Head of caudate nucleus (tissue), 42 donors: ENCODE results near the gene SCO1.
"Not testable (repeated sequence)": the region's sequence is repeated elsewhere in the genome, so short reads cannot be mapped to it uniquely, and the experiment has no call there.

Experiments used
- DNase-seq, 42 donors: peaks; one replicate each; pipeline versions ENCODE4 v3.0.0 to v3.0.0-alpha.2; 2020 to 2021; ENCODE audit warnings: mixed read lengths in 7 of 42
- intact Hi-C: fragments of 100-400 bp; cut with DNase I; formaldehyde crosslinking; loops from one replicate; pipeline ENCODE4 v1.15.0; 2022

The SCO1 gene

DNA sequence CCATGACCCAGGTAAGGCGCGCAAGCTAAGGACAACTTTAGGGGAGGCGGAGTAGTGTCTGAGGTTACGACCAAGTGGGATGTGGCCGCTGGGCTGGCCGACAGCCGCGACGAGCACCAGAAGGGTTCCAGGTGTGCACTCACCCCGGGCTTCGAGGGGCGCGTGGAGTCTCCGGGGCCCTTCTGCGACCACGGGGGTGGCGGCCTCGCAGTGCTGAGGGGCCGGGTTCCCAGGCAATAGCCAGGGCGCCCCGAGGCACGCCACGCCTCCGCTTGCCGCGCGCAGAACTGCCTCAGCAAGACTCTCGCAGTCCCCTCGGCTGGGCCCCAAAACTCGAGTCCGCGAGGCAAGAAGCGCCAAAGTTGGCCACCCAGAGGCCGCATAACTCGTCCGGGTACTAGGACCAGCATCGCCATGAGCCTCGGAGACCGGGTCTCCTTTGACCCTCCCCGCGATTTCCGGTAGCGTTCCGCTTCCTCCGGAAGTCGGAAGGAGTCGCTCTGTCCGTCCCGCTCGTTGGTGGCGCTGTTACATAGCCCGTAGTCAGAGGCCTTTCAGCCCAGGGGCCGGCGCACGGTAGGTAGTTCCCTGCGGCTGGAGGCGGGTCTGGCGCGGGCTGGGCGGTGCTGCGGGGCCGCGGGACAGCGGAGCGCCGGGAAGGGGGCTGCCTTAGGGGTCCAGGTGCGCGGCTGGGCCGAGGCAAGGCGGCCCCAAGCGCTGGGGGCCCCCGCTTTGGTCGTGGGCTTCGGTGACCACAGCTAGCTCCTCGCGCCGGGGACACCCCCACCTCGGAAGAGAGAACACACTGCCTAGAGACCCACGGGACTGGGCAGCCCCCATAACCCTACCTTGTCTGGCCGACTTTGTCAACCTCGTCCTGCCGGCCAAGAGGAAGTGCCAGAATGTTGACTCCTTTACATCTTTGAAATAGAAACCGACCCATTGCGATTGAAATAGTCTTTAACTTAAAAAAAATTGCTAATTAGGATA is at the start of gene SCO1, which contains the start of gene ADPRM:
Gene SCO1, minus strand, starts transcription at position 442 of the 990 bp plus-strand sequence. Its CDS starts 26 bp downstream, at position 416.
Gene ADPRM, plus strand, starts transcription at position 503 of the 990 bp plus-strand sequence. CDS start 7,333 bp downstream, outside the sequence.
- DNase-seq = peak; percentile 91 to 98 (median 95)
- intact Hi-C loops = no loop called here

DNA sequence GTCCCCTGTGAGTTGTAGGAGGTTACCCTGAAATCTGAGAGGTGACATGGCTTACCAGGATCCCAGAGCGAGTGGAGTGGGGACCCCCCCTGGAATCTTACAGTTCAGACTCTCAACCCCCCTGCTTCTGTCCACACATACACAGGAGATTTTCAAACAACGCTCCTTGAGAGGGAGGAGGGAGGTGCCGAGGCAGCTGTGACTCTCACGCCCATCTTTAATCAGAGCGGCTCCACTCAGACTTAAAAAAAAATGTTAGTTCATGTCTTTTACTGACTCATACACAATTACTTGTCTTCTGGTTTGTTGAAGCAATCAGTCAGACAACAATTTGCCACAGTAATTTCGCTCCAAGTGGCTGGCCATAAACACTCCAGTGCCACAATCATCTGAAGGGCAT is 47.9 kb upstream of the SCO1 start:
- intact Hi-C loops = no loop called here
- DNase-seq = no peak

DNA sequence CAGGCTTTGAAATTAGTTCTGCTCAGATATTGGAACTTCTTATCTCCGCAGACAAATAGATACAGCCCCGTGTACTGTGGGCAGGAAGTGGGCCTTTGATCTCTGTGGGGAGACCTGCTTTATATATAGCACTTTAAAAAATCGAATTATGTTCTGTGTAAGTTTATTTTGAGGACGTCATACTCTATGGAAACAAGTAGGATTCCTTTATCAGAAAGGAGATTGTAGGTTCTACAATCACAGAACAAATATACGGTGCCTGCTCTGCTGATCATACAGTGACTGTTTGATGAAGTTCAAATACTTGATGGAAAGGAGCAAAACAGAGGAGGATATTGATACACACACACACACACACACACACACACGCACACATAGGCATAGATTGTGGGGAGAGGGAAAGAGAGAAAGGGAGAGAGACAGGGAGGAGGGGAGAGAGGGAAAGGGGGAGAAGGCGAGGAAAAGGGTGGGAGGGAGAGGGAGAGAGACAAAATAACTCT is 47.2 kb upstream of the SCO1 start:
- intact Hi-C loops = no loop called here
- no peak for DNase-seq

DNA sequence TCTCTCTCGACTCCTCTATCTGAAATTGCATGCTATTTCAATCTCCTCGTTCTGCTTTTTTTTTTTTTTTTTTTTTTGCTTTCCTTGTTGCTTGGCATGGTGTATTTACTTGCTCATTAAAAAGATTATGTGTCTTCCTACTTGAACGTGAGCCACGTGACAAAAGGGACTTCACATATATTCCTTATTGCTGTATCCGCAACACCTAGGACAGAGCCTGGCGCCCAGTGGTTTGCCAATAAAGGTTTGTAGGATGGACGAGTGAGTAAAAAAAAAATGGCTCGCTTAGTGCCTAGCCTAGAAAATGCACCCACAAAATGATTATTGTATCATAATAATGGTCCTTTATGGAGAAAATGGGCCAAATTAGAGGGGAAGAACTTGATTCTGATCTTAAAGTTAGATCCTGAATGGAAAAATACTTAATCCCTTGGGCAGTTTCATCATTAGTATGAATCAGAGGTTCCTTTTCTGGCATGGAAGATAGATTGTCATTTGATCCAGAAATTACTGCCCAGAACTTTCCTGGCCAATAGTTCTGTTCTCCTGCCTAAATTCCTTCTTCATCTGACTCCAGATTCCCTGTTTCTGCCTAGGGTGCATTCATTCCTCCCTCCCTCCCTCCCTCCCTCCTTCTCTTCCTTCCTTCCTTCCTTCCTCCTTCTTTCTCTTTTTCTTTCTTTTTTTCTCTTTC is 46.1 kb upstream of the SCO1 start:
- intact Hi-C loops = loop anchor here (2.0 kb wide), 1 partner anchor 93 kb away; no protein-coding TSS in a partner anchor
- DNase-seq = no peak

DNA sequence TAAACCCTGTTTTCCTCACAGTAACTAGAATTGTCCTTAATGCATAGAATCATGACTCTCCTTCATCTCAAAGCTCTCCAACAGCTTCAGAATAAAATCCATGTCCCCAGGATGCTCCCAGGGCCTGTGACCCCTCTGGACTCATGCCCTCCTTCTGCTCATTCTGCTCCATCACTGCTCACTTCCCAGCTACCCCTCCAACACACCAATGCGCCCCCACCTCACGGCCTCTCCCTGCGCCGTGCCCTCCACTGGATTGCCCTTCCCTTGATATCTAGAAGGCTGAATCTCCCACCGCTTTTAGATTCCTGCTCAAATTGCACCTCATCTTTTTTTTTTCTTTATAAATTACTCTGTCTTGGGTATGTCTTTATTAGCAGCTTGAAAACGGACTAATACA is 45.1 kb upstream of the SCO1 start:
- intact Hi-C loops = loop anchor here (2.0 kb wide), 1 partner anchor 94 kb away; no protein-coding TSS in a partner anchor
- DNase-seq = no peak

DNA sequence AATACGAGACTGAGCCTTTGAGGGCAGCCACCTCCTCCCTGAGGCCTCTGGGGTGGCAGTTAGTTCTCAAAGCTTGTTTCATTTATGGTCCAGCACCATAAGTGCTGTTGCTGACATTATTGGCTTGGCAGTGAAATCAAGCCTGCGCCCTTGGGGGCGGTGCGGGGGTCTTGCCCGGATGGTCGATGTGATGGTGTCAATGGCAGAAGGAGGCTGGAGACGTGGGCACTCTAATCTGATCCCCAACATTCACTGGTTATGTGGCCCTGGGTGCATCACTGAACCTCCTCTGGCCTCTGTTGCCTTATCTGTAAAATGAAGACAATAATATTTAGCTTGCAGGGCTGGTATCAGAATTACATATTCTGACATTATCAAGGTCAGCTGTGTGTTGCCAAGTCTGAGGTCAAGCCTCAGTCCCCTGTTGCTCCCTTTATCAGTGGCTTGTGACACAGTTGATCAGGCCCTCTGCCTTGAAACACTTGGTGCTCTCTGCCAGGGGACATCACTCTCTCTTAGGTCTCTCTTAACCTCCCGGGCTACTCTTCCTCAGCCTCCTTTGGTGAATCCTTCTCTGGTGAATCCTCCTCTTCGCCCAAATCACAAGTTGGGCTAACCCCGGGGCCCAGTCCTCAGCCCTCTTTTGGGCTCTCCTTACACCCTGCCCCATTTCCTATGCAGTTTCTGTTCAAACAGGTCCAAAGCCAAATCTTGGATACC is 44.2 kb upstream of the SCO1 start:
- DNase-seq = no peak
- intact Hi-C loops = loop anchor here (2.0 kb wide), 1 partner anchor 95 kb away; no protein-coding TSS in a partner anchor

DNA sequence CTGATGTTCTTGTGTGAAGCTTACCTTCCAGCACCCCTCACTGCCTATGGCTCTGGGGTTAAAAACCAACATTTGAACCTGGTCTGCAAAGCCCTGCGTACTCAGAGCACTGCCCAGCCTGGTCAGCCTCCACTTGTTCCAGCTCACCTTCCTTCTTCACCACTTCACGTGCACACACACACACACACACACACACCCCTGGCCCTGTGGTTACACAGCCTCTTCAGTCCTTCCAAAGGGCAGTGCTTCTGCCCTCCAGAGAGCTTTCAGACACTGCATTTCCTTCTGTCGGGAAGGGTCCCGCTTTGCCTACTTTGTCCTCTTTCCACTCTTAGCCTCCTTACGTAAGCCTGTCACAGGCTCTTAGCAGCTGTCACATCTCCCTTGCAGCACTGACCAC is 42.1 kb upstream of the SCO1 start:
- no peak for DNase-seq
- intact Hi-C loops = loop anchor here (5.0 kb wide), 1 partner anchor 48 kb away; no protein-coding TSS in a partner anchor

DNA sequence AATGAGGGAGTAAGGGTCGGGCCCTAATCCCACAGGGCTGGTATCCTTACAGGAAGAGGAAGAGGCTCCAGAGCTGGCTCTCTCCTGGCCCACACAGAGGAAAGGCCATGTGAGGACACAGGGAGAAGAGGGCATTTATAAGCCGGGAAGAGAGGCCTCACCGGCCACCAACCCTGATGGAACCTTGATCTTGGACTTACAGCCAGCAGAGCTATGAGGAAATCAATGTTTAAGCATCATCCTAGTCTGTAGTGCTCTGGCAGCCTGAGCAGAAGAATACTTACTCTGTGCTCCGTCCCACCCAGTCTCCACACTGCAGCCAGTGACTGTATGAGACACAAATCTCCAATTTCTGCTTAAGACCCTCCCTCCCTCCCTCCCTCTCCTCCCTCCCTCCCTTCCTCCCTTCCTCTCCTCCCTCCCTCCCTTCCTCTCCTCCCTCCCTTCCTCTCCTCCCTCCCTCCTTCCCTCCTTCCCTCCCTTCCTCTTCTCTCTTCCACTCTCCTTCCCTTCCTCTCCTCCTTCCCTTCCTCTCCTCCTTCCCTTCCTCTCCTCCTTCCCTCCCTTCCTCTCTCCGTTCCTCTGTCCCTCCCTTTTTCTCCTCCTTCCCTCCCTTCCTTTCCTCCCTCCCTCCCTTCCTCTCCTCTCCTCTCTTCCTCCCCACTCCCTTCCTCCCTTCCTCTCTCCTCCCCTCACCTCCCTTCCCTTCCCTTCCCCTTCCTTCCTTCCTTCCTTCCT is 41.4 kb upstream of the SCO1 start:
- no peak for DNase-seq
- intact Hi-C loops = loop anchor here (5.0 kb wide), 1 partner anchor 49 kb away; no protein-coding TSS in a partner anchor

DNA sequence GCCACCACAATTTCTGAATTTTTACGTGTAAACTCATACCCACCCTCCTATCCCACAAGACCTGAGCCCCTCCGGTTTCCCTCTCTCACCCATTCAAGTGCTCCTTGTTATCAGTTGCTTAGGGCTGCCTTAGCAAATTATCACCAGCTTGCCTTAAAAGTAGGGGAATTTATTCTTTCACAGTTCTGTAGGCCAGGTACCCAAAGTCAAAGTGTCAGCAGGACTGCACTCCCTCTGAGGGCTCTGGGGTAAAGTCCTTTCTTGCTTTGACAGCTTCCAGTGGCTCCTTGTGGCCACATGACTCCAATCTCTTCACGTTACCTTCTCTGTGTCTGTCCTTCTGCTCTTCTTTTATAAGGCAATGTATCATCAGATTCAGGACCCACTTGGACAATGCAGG is 40.4 kb upstream of the SCO1 start:
- intact Hi-C loops = loop anchor here (5.0 kb wide), 1 partner anchor 50 kb away; no protein-coding TSS in a partner anchor
- DNase-seq = peak in 3 of 42 donors; percentile 7 to 31 (median 20)

DNA sequence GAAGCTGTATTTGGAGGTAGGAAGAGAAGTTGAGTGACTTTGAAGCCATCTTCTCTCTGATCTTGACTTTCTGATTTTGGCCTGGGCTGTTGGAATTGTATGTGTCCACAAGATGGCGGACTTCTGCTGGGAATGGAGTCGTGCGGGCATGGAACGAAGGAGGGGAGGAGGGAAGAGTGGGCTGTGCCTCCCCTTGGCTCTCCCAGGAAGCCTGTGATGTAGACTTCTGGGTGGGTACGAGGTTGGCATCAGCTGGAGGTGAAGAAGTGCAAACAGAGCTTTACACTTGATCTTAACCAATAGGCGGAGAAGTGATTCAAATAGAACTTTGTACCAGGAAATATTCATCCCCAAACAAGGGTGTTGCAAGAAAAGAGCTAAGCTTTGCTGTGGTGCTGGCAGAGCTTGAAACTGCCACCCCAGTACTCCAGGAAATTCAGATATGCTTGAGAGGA is 39.9 kb upstream of the SCO1 start:
- peak; percentile 28 to 85 (median 68) for DNase-seq
- intact Hi-C loops = loop anchor here (5.0 kb wide), 1 partner anchor 50 kb away; no protein-coding TSS in a partner anchor

DNA sequence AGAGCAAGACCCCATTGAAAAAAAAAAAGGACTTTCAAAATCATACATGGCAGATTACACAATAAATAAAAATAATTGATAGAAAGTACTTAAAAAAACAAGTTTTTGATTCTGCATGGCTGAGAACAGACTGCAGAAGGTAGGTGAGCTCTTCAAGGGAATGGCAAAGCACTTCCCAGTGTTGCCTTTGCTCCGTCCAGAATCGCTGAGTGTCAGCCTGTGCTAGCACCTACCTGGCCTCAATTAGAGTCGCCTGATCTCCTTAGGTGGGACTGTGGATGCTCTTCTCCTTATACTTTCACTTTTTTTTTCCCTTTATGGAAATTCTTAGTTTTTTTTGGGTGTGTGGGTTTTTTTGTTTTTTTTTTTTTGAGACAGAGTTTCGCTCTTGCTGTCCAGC is 38.5 kb upstream of the SCO1 start:
- intact Hi-C loops = loop anchor here (5.0 kb wide), 1 partner anchor 51 kb away; no protein-coding TSS in a partner anchor
- peak in 1 of 42 donors; percentile 14 for DNase-seq

DNA sequence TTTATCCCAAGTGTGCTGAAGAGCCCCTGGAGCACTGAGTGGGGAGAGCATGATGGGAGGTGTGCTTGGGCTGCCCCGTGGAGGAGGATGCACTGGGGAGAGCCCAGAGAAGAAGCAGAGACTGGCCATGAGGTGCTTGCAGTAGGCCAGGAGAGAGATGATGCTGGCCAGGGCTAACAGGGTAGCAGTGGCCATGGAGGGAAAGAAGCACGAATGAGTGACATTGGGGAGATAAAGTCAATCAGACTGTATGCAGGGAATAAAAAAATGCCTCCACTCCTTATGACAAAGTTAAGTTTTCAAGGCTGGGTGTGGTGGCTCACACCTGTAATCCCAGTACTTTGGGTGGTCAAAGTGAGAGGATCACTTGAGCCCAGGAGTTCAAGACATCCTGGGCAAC is 37.9 kb upstream of the SCO1 start:
- intact Hi-C loops = loop anchor here (5.0 kb wide), 1 partner anchor 52 kb away; no protein-coding TSS in a partner anchor
- peak in 1 of 42 donors; percentile 3 for DNase-seq

DNA sequence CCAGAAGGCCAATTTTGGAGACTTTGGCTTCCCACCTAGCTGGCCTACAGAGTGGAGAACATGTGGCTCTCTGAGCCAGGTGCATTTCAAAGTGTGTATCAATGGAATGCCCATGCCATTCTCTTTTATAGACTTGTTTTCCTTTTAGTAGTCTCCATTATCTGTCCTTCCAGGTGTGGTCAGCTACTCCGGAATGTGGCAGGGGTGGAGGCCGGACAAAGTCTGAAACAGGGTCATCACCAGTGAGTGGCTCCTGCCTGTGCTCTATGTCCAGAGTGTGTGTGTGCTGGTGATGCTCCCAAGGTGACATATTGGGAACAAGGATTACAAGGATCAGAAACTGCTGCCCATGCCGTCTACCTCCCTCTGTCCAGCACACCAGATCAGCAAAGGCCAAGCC is 36.3 kb upstream of the SCO1 start:
- intact Hi-C loops = no loop called here
- DNase-seq = peak in 2 of 42 donors; percentile 9 to 18

DNA sequence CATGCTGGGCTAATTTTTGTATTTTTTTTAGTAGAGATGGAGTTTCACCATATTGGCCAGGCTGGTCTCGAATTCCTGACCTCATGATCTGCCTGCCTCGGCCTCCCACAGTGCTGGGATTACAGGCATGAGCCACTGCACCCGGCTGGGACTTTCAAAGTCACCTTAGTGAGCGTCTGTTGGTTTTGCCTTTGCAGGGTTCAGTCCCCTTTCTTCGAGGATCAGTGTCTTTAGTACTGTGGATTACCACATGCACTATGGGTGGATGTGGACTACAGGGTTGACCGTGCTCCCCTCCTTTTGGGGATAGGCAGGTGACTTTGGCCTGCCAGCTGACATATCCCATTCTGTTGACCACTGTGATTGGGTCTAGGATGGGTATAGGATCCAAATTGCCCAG is 34.8 kb upstream of the SCO1 start:
- DNase-seq = peak in 2 of 42 donors; percentile 1 to 16
- intact Hi-C loops = not testable (repeated sequence)

DNA sequence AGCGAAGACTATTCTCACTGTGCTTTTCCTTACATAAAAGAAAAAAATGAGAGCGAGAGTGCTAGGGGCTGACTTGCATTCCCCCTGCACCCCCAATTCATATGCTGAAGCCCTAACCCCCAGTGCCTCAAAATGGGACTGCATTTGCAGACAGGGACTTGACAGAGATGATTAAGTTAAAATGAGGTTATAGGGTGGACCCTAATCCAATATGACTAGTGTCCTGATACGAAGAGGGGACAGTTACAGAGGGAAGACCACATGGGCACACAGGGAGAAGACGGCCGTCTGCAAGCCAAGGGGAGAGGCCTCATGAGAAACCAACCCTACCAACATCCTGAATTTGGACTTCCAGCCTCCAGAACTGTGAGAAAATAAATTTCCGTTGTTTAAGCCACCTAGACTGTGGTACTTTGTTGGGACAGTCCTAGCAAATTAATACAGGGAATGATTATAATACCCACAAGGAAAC is 34.1 kb upstream of the SCO1 start:
- intact Hi-C loops = no loop called here
- DNase-seq = no peak

DNA sequence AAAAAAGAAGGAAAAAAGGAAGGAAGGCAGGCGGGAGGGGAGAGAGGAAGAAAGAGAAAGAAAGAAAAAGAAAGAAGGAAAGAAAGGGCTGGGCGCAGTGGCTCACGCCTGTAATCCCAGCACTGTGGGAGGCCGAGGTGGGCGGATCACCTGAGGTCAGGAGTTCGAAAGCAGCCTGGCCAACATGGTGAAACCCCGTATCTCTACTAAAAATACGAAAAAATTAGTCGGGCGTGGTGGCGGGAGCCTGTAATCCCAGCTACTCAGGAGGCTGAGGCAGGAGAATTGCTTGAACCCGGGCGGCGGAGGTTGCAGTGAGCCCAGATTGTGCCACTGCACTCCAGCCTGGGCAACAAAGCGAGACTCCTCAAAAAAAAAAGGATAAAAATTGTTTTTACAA is 32.9 kb upstream of the SCO1 start:
- intact Hi-C loops = not testable (repeated sequence)
- peak in 1 of 42 donors; percentile 32 for DNase-seq

DNA sequence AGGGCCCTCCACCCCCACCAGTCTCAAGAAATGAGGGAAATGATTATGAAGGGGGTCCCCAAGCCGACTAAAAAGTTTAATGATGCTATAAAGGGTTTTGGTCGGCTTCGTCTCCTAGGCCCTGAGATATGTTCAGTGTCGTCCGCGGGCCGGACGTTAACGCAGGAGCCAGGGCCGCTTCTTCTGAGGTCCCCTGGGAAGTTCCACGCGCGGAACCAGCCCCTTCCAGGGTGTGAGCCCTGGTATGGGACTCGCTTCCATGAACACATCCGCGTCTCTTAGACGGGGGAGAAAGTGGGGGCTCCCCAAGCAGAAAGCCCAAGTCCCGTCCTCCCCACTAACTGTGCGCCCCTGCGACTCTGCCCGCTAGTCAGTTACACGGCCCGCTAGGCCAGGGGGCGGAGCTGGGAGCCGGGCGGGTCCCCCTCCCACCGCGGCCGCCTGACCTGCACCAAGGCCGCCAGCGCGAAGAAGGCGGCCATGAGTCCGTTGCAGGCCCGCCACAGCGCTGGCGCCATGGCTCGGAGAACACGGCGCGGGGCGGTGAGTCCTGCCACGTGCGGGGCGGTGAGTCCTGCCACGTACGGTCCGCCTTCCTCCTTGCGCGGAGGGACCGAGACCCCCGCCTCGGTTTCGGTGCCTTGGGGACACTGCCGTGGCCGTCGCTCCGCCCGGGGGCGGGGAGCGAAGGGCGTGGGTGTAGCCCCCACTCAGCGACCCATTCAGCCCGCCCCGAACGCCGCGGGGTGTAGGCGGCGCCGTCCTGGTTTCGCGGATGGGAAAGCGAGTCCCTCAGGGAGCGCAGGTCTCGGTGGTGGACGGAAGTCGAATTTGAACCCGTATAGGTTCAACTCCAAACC is 32.2 kb upstream of the SCO1 start, which contains the start of gene TMEM220:
Gene TMEM220, minus strand, starts transcription at position 690 of the 860 bp plus-strand sequence. Its CDS starts 172 bp downstream, at position 518.
- intact Hi-C loops = no loop called here

More for the DNA sequence above, 32.2 kb upstream of the SCO1 start, which contains the start of gene TMEM220:
- DNase-seq = peak; percentile 23 to 88 (median 72)
